Measurements from ENCODE around the gene ADCYAP1R1.

Gene ADCYAP1R1

DNA sequence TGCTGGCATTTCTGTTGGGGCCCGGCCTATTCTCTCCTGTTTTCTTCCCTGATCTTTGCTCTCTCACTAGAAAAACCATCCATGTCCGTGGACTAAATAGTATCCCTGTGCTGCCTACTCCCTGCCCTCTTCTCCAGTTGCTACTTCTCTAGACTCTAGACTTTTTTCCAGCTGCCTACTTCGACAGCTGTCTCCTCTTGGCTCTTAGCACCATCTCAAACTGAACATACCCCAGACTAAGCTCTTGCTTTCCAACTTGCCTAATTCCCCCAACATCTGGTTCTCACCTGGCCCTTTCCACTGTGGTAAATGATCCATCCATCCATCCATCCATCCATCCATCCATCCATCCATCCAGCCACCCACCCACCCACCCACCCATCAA is 19.5 kb downstream of the ADCYAP1R1 start:
- Histone ChIP-seq H3K9me3 (ENCODE audit: insufficient read depth, low read length) (no peaks in the 10 kb centered on the region), H3K27ac (ENCODE audit: low read length) (no peak overlapping the region), H3K4me3 (ENCODE audit: low read length) (no peak overlapping the region), H3K79me2 (ENCODE audit: low read length) (no peaks in the 10 kb centered on the region), H4K20me1 (ENCODE audit: insufficient read depth, low read length) (no peaks in the 10 kb centered on the region), H3K9ac (ENCODE audit: low read length) (no peak overlapping the region), H3K4me1 (ENCODE audit: low read length) (no peaks in the 10 kb centered on the region), H2AFZ (ENCODE audit: low read depth, low read length) (no peak overlapping the region), H3K27me3 (ENCODE audit: low read depth, low read length) (no peaks in the 10 kb centered on the region), H3K4me2 (ENCODE audit: low read length) (no peak overlapping the region), H3K36me3 (replicated peaks; ENCODE audit: low read depth, low read length) (no peaks in the 10 kb centered on the region)
- TF ChIP-seq, protein P1, sequence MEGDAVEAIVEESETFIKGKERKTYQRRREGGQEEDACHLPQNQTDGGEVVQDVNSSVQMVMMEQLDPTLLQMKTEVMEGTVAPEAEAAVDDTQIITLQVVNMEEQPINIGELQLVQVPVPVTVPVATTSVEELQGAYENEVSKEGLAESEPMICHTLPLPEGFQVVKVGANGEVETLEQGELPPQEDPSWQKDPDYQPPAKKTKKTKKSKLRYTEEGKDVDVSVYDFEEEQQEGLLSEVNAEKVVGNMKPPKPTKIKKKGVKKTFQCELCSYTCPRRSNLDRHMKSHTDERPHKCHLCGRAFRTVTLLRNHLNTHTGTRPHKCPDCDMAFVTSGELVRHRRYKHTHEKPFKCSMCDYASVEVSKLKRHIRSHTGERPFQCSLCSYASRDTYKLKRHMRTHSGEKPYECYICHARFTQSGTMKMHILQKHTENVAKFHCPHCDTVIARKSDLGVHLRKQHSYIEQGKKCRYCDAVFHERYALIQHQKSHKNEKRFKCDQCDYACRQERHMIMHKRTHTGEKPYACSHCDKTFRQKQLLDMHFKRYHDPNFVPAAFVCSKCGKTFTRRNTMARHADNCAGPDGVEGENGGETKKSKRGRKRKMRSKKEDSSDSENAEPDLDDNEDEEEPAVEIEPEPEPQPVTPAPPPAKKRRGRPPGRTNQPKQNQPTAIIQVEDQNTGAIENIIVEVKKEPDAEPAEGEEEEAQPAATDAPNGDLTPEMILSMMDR (IDR thresholded peaks at IDR 0.05; ENCODE audit: low read depth, low read length): no peak
- TF ChIP-seq EZH2phosphoT487 (IDR thresholded peaks at IDR 0.05; ENCODE audit: low read depth): no peak

DNA sequence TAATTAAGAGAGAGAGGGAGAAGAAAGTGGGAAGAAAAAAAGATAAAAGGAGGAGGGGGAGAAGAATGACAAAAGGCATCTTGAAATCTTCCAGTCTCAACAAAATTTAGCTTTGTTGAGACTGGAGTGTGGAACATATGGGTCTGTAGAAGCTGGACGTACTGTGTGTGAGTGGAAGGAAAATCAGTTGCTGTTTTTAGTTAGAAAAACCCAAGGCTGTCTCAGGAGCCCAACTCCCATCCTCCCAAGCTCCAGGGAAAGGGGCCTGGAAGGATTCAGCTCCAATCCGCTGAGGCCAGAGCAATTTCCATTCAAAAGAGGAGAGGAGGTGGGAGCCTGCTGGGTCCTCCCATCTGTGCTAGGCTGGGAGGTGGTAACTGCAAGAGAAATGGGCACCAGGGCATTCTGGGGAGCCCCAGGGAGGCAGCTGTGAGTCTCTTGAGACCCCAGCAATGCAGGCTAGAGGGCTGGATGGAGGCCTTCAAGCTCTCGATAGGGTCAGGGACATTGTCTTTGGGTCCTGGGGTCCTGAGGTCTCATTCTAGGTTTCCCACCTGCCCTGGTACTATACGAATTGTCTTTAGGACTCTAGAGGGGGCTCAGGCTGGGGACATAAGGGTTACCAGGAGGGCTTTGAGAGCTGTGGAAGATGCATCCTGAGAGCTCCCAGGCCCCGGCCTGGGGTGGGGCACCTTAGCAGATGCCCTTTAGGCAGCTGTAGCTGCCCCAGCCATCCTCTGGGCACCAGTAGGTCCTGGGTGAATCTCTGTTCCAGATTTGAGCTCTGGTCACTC is 21.4 kb downstream of the ADCYAP1R1 start:
- Histone ChIP-seq H4K20me1 (ENCODE audit: insufficient read depth, low read length) (no peaks in the 10 kb centered on the region), H3K9me3 (ENCODE audit: insufficient read depth, low read length) (no peaks in the 10 kb centered on the region), H3K4me2 (ENCODE audit: low read length) (no peak overlapping the region), H3K36me3 (replicated peaks; ENCODE audit: low read depth, low read length) (no peaks in the 10 kb centered on the region), H3K79me2 (ENCODE audit: low read length) (no peaks in the 10 kb centered on the region), H2AFZ (ENCODE audit: low read depth, low read length) (no peak overlapping the region), H3K27ac (ENCODE audit: low read length) (no peak overlapping the region), H3K4me1 (ENCODE audit: low read length) (no peaks in the 10 kb centered on the region), H3K27me3 (ENCODE audit: low read depth, low read length) (no peaks in the 10 kb centered on the region), H3K9ac (ENCODE audit: low read length) (no peak overlapping the region), H3K4me3 (ENCODE audit: low read length) (no peak overlapping the region)
- TF ChIP-seq EZH2phosphoT487 (IDR thresholded peaks at IDR 0.05; ENCODE audit: low read depth): no peak
- TF ChIP-seq, protein P1 (IDR thresholded peaks at IDR 0.05; ENCODE audit: low read depth, low read length): no peak

DNA sequence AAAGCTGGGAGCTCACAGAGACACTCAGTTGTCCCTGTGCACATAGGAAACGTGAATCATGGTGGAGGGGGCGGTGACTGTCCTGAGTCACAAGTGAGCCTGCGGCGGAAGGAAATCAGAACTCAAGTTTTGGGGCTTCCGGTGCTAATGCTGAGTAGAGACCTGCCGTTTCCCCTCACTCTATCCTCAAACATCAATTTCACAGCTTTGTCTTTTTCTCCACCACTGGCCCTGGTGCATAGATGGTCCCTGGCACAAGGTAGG is 21.9 kb downstream of the ADCYAP1R1 start:
- H3K27ac ChIP-seq (ENCODE audit: low read length): no peak overlapping the region
- TF ChIP-seq EZH2phosphoT487 (IDR thresholded peaks at IDR 0.05; ENCODE audit: low read depth): no peak
- TF ChIP-seq, protein P1 (IDR thresholded peaks at IDR 0.05; ENCODE audit: low read depth, low read length): no peak
- no peak overlapping the region for H3K9ac ChIP-seq (ENCODE audit: low read length)
- no peak overlapping the region for H3K4me2 ChIP-seq (ENCODE audit: low read length)
- no peaks in the 10 kb centered on the region for H3K4me1 ChIP-seq (ENCODE audit: low read length)
- no peaks in the 10 kb centered on the region for H3K9me3 ChIP-seq (ENCODE audit: insufficient read depth, low read length)
- H3K79me2 ChIP-seq (ENCODE audit: low read length): no peaks in the 10 kb centered on the region
- no peaks in the 10 kb centered on the region for H4K20me1 ChIP-seq (ENCODE audit: insufficient read depth, low read length)
- H2AFZ ChIP-seq (ENCODE audit: low read depth, low read length): no peak overlapping the region
- no peak overlapping the region for H3K4me3 ChIP-seq (ENCODE audit: low read length)
- H3K27me3 ChIP-seq (ENCODE audit: low read depth, low read length): no peaks in the 10 kb centered on the region
- no peaks in the 10 kb centered on the region for H3K36me3 ChIP-seq (replicated peaks; ENCODE audit: low read depth, low read length)

DNA sequence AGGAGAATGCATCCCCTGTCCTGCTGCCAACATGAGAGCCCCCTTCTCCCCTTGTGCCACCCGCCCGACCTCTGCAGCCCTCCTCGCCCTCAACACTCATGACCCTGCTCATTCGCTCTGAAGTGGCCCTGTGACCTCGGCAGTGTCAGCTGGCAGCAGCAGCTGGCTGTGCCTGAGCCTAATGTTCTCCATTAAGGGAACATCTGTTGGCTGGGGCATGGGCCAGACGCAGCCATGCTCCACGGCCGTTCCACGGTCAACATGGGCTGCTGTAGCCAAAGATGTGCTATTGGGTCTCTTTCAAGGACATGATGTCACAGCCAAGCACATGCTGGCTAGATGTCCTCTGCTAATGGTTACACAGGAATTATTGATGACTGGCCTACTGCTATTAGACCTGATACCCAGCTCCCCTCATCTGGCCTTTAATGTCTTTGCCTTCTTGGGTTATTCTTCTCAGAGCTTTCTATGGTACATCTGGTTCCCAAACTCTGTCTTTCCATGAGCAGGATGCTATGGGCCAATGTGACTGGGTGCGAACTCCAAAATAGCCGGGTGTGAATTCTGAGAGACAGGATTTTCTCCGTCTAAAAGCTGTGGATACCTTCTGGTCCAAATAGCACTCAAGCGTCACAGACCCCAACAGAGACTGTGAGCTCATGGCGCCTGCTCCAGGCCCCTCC is 22.4 kb downstream of the ADCYAP1R1 start:
- no peaks in the 10 kb centered on the region for H3K27me3 ChIP-seq (ENCODE audit: low read depth, low read length)
- TF ChIP-seq EZH2phosphoT487 (IDR thresholded peaks at IDR 0.05; ENCODE audit: low read depth): no peak
- TF ChIP-seq, protein P1 (IDR thresholded peaks at IDR 0.05; ENCODE audit: low read depth, low read length): no peak
- no peaks in the 10 kb centered on the region for H3K9me3 ChIP-seq (ENCODE audit: insufficient read depth, low read length)
- H3K27ac ChIP-seq (ENCODE audit: low read length): no peak overlapping the region
- no peaks in the 10 kb centered on the region for H3K79me2 ChIP-seq (ENCODE audit: low read length)
- H3K4me1 ChIP-seq (ENCODE audit: low read length): peaks cover 1% of the 10 kb centered on the region; the same call in 1 of the 2 replicates
- no peak overlapping the region for H3K4me2 ChIP-seq (ENCODE audit: low read length)
- H4K20me1 ChIP-seq (ENCODE audit: insufficient read depth, low read length): no peaks in the 10 kb centered on the region
- H2AFZ ChIP-seq (ENCODE audit: low read depth, low read length): no peak overlapping the region
- no peak overlapping the region for H3K9ac ChIP-seq (ENCODE audit: low read length)
- no peak overlapping the region for H3K4me3 ChIP-seq (ENCODE audit: low read length)
- H3K36me3 ChIP-seq (replicated peaks; ENCODE audit: low read depth, low read length): no peaks in the 10 kb centered on the region

Measured in OCI-LY3 (cell line).